Stimulated activated CD4-positive, alpha-beta T cell treated with anti-CD3 and anti-CD28 coated beads, Interleukin-2, amount 100 ng/mL, for 4 hours (primary cell): Measurements from ENCODE around the gene VPS26C.

Source experiments
- DNase-seq: peaks from one replicate; pipeline ENCODE4 v3.0.0-alpha.2; 2020; ENCODE audit warnings: low read depth

Gene VPS26C

DNA sequence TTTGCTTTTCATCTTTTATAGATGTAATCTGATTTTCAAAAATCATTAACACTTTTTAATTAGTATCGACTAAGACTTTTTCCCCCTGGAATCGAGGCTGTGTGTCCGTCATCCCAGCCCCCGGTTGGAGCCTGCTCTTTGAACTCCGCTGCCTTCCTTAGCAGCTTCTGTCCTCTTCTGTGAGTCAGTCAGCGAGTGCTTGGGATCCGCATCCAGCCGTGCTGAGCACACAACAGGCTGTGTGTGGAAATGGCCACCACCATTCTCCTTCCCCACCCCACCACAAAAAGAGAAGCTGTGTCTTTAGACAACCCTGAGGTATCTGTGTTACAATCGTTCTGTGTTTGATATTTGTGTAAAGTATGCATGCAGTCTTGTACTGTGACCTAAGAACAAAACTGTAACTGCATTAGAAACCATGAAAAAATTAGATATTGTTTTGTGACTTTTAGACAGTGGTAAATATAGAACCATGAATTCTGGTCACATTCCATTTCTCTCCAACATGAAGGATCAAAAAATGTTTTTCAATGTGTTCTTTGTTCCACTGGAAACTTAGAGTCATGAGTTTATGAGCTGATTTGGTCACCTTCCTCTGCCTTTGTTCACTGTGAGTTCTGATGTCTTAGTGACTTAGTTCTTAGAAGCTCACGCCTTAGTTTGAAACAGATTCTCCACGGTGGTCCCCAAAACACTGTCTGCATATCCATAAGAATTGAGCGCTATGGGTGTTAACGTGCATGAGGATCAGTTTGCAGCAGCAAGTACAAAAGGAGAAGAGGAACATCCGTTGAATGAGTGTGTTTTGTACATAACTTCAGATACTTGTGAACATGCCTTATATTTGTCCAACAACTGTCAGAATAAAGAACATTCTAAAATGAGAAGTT, 64.7 kb downstream of the VPS26C start:
- DNase-seq, result no peak

DNA sequence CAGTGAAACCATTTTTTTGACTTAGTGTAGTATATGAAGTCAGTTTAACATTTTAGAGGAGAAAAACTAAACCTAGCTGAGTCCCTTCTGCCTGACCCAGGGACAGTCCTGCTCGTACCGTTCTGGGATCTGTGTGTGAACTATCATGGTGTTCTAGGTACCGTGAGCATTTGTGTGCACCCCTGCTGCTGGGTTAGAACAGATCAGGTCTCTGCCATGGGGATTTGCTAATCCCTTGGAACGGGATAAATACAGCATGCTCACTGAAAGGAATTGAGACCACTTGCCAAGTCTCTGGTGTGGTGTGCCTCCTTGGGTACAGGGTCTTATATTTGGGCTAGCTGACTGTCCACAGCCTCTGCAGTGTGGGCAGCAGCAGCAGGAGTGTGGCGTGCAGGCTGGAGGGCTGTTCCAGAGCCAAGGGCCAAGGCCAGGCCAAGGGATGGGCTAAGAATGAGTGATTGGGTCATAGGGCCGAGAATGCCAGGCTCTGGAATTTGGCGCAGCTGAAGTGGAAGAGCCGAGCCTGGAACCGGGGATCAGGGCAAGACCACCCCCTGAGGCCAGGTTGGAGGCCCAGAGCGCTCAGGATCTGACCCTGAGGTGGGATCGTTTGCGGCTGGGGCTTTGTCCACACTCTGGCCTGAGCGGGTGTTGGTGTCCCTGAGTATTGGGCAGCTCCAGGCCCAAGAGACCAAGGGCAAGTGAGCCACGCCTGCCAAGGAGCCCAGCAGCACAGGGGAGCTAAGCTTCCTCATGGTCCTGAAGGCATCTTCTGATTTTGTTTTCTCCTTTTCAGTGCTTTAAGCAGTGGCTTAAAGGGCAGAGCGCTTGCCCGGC, 66.3 kb downstream of the VPS26C start:
- no peak for DNase-seq

DNA sequence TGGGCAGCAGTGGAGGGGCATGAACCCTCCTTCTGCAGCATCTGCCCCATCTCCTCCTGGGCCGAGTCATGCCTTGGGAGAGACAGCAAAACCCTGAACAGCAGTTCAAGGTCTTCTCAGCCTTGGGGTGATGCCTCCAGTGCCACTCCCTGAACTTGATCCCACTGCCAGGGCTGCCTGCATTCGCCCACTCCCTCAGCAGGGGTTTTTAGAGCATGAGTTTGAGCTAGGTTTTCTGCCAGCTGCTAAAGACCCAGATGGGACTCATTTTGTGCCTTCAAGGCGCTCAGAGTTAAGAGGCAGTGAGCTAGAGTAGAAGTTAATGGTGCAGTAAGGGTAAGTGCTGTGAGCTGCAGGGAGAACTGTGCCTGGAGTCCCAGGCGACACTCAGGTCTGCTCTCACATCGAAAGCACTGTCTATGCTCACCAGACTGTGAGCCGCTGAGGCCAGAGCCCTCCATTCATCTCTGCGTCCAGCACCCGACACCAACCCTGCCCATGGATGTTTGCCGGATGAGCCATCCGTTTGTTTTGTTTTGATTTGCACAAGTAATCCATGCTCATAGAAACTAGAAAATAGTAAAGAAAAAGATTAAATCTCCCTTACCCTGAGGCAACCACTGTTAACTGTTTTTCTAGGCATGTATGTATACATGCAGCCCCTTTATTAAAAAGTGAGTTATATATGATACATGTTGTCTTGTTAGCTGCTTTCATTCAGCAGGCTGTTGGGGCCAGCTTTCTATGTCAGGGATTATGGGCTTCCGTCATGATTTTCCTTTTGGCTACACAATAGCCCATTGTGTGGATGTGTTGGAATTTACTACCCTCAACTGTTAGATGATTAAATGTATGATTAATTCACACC, 67.8 kb downstream of the VPS26C start:
- no peak for DNase-seq

- no peak for DNase-seq
These were observed 69.4 kb downstream of the VPS26C start for GRCh38 chr21:37197746-37198145.

- DNase-seq, result no peak
These were observed 70.3 kb downstream of the VPS26C start for GRCh38 chr21:37196847-37197246.

GRCh38 chr21:37195610-37196009, 71.5 kb downstream of the VPS26C start:
- no peak for DNase-seq

DNA sequence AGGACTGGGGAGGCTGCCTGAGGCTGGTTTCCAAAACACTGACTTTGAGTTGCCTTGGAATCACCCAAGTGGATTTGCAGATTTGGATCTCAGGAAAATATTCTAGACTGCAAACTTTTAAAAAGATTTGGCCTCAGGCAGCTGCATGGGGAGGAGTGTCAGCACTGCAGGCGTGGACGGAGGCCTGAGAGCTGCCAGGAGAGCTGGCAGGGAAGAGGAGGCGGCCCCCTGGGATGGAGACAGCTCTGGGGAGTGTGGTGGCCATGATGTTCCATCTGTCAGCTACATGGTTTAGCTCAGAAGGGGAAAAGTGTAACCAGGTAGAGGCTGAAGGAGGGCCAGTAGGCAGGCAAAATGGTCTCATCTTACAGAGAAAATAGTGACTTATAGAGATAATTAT, 72.1 kb downstream of the VPS26C start:
- no peak for DNase-seq

GRCh38 chr21:37193676-37194075, 73.5 kb downstream of the VPS26C start:
- no peak for DNase-seq

- DNase-seq, result no peak
These were observed 74.1 kb downstream of the VPS26C start for GRCh38 chr21:37193006-37193405.

GRCh38 chr21:37192019-37192418, 75.1 kb downstream of the VPS26C start:
- DNase-seq, result no peak

DNA sequence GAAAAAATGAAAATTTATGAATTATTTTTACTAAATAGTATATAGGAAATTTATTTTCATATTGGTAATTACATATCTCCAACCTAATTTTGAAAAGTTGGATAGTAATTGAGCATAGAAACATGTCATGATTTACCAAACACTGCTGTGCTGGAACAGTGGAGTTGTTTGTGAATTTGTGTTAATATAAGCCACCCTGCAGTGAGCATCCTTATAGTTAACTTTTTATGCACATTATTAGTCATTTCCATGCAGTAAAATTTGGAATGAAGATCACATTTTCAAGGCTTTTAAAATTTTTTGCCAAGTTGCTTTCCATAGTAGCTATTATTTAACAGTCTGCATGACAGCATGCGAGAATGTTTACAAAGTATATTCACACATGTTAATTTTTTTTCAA, 78.3 kb downstream of the VPS26C start:
- no peak for DNase-seq

DNA sequence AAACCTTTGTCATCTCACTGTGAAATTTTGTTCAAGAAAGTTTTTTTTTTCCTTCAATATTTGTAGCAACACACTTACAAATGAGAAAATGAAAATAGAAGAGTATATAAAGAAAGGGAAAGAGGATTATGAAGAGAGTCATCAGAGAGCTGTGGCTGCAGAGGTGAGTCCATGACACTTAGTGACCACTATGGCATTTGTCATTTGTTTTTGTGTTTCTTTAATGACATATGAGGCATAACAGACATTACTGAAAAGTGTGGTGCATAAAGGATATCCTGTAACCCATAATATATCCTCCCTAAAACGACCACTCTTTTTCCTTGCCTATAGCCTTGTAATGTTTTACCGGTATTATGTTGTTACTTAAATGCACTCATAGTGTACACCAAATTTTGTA, 80.2 kb downstream of the VPS26C start:
- DNase-seq, result no peak

DNA sequence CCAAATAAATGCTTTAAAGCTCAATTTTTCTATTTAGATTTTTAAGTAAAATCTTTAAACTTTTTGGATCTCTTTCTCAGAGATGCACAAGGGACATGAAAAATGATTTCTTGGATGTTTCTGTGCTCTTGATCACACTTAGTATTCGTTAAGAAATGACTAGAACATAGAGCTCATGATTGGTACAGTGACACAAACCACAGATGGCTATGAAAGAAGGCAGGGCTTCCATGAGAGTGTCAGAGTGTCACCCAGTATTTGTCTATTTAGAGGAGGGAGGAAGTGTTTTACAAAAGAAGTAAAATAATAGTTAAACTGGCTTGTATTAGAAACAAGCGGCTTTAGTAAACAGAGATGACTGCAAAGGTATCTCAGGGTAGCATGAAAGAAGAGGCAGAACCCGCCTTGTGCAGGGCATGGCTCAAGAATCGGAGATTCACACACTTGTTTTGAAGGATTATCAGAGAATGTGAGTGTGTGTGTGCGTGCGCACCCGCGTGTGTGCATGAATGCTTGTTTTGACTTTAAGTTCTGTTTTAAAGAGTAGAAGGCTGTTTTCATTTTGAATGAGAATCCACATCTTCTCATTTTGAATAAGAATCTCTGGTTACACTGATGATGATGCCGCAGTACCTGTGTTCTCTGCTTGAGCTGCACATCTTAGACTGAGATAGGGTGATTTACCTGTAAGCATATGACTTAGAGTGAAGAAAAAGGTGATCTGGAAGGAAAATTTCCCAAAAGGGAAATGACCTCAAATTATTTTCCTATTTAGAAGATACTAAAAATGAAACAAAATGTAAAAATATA, 82.1 kb downstream of the VPS26C start:
- DNase-seq, result no peak

DNA sequence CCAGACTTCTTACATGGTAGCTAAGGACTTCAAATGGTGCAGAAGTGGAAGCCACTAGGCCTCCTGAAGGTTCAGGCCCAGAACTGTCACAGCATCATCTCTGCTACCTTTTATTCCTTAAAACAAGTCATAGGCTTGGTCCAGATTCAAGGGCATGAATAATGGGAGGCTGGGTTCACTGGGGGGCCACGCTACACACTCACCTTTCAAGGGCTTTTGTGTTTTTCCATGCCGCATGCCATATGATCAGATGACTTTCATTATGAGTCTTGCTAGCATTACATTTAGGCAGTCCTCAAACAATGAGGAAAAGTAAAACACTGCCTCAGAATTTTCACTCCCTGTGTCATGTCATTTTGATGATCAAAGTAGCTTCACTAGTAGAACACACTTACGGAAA, 83.4 kb downstream of the VPS26C start:
- no peak for DNase-seq

- DNase-seq, result no peak
These were observed 84.9 kb downstream of the VPS26C start for GRCh38 chr21:37182222-37182621.

- no peak for DNase-seq
These were observed 86.1 kb downstream of the VPS26C start for GRCh38 chr21:37181059-37181458.

- DNase-seq, result no peak
These were observed 90.4 kb downstream of the VPS26C start for GRCh38 chr21:37176716-37177115.
